ENCODE data around the gene CHST2. TPM values are rescaled to one million over a fixed set of nuclear protein-coding genes. Genes with fewer than 3 reads are reported as not detected.
A peak's percentile ranks its signal among the peaks of the same experiment; 100 is the strongest.

The CHST2 gene
- total RNA-seq, 4 donors from 2014 or later: 4.1 to 18.9 (median 12.3) TPM

GRCh38 chr3:143118630-143119008 is 952 bp upstream of the CHST2 start:
- no peak for DNase-seq (ENCODE audit: low spot score)
- ATAC-seq (ENCODE audit: low FRiP score): no peak
- TF ChIP-seq, protein P1, sequence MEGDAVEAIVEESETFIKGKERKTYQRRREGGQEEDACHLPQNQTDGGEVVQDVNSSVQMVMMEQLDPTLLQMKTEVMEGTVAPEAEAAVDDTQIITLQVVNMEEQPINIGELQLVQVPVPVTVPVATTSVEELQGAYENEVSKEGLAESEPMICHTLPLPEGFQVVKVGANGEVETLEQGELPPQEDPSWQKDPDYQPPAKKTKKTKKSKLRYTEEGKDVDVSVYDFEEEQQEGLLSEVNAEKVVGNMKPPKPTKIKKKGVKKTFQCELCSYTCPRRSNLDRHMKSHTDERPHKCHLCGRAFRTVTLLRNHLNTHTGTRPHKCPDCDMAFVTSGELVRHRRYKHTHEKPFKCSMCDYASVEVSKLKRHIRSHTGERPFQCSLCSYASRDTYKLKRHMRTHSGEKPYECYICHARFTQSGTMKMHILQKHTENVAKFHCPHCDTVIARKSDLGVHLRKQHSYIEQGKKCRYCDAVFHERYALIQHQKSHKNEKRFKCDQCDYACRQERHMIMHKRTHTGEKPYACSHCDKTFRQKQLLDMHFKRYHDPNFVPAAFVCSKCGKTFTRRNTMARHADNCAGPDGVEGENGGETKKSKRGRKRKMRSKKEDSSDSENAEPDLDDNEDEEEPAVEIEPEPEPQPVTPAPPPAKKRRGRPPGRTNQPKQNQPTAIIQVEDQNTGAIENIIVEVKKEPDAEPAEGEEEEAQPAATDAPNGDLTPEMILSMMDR (IDR thresholded peaks at IDR 0.05): no peak

GRCh38 chr3:143119974-143120715 is 574 bp downstream of the CHST2 start:
- no peak for DNase-seq (ENCODE audit: low spot score)
- TF ChIP-seq, protein P1 (IDR thresholded peaks at IDR 0.05): no peak
- peak; percentile 42 for ATAC-seq (ENCODE audit: low FRiP score)

DNA sequence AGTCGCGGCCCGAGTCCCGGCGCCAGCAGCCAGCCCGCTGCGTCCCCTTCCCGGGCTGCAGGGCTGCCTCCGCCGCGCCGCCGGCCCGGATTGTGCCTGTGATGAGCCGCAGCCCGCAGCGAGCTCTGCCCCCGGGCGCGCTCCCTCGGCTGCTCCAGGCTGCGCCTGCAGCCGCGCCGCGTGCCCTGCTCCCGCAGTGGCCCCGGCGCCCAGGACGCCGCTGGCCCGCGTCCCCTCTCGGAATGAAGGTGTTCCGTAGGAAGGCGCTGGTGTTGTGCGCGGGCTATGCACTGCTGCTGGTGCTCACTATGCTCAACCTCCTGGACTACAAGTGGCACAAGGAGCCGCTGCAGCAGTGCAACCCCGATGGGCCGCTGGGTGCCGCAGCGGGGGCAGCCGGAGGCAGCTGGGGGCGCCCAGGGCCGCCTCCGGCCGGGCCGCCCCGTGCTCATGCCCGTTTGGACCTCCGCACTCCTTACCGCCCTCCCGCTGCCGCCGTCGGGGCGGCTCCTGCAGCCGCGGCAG is 1.2 kb downstream of the CHST2 start:
- TF ChIP-seq, protein P1 (IDR thresholded peaks at IDR 0.05): no peak
- ATAC-seq (ENCODE audit: low FRiP score) (no peak), DNase-seq (ENCODE audit: low spot score) (no peak)

DNA sequence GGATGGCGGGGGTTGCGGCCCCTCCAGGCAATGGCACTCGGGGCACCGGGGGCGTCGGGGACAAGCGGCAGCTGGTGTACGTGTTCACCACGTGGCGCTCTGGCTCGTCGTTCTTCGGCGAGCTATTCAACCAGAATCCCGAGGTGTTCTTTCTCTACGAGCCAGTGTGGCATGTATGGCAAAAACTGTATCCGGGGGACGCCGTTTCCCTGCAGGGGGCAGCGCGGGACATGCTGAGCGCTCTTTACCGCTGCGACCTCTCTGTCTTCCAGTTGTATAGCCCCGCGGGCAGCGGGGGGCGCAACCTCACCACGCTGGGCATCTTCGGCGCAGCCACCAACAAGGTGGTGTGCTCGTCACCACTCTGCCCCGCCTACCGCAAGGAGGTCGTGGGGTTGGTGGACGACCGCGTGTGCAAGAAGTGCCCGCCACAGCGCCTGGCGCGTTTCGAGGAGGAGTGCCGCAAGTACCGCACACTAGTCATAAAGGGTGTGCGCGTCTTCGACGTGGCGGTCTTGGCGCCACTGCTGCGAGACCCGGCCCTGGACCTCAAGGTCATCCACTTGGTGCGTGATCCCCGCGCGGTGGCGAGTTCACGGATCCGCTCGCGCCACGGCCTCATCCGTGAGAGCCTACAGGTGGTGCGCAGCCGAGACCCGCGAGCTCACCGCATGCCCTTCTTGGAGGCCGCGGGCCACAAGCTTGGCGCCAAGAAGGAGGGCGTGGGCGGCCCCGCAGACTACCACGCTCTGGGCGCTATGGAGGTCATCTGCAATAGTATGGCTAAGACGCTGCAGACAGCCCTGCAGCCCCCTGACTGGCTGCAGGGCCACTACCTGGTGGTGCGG is 1.9 kb downstream of the CHST2 start:
- no peak for ATAC-seq (ENCODE audit: low FRiP score)
- TF ChIP-seq, protein P1 (IDR thresholded peaks at IDR 0.05): no peak
- DNase-seq (ENCODE audit: low spot score): no peak

DNA sequence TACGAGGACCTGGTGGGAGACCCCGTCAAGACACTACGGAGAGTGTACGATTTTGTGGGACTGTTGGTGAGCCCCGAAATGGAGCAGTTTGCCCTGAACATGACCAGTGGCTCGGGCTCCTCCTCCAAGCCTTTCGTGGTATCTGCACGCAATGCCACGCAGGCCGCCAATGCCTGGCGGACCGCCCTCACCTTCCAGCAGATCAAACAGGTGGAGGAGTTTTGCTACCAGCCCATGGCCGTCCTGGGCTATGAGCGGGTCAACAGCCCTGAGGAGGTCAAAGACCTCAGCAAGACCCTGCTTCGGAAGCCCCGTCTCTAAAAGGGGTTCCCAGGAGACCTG is 2.5 kb downstream of the CHST2 start:
- ATAC-seq (ENCODE audit: low FRiP score): no peak
- DNase-seq (ENCODE audit: low spot score): no peak
- TF ChIP-seq, protein P1 (IDR thresholded peaks at IDR 0.05): no peak

DNA sequence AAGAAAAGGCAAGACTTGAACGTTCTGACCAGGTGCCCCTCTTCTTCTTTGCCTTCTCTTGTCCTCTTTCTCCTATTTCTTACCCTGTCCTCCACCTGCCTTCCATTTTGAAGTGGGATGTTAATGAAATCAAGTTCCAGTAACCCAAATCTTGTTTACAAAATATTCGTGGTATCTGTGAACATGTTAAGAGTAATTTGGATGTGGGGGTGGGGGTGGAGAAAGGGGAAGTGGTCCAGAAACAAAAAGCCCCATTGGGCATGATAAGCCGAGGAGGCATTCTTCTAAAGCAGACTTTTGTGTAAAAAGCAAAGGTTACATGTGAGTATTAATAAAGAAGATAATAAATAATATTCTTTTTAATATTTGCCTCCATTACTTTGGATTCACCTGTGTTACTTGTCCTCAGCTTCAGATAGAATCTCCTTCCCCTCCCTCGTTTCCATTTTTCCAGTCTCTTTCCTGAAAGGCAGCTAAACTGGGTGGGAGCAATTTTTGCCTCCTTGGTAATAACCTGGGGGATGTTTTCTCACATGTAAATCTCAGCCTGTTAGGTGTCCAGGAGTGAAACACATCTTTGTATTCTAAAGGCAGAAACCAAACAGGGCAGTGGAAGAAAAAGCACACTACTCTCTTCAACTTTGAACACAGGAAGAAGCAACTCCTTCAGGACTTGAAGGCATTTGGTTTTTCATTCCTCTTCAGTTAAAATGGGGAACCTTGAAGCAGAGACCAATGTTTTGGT is 3.2 kb downstream of the CHST2 start:
- ATAC-seq (ENCODE audit: low FRiP score): no peak
- TF ChIP-seq, protein P1 (IDR thresholded peaks at IDR 0.05): no peak

More for the DNA sequence above, 3.2 kb downstream of the CHST2 start:
- no peak for DNase-seq (ENCODE audit: low spot score)

Data from omental fat pad (tissue), 4 donors.